Loucy (cell line): ENCODE data around the gene HTR1E.

Experiments
- H2AFZ ChIP-seq: fragments of 200-600 bp; sonication (generic); 2 replicates; pipeline ENCODE4 v1.6.0; 2016; ENCODE audit warnings: antibody characterized with exemption, mild to moderate bottlenecking, low read length, moderate library complexity
- H3F3A ChIP-seq: fragments of 200-600 bp; 2 replicates; pipeline ENCODE4 v1.6.0; 2016; ENCODE audit warnings: antibody characterized with exemption, low read depth, mild to moderate bottlenecking
- H3K27me3 ChIP-seq: fragments of 200-600 bp; sonication (generic); 2 replicates; pipeline ENCODE4 v1.6.1; 2014; ENCODE audit warnings: low read length, mild to moderate bottlenecking; ENCODE audit not compliant: insufficient read depth, poor library complexity, severe bottlenecking
- H3K36me3 ChIP-seq: fragments of 200-600 bp; sonication (generic); 2 replicates; pipeline ENCODE4 v1.6.1; 2016; ENCODE audit warnings: low read length; ENCODE audit not compliant: insufficient read depth
- H3K4me1 ChIP-seq: fragments of 200-600 bp; sonication (generic); 2 replicates; pipeline ENCODE4 v1.5.1; 2014; ENCODE audit warnings: low read length, mild to moderate bottlenecking; ENCODE audit not compliant: insufficient read depth, poor library complexity, severe bottlenecking
- H3K4me2 ChIP-seq: fragments of 200-600 bp; sonication (generic); 2 replicates; pipeline ENCODE4 v1.6.0; 2014; ENCODE audit warnings: antibody characterized with exemption, low read length, low read depth, mild to moderate bottlenecking; ENCODE audit not compliant: poor library complexity, severe bottlenecking
- H3K4me3 ChIP-seq: fragments of 200-600 bp; sonication (generic); 2 replicates; pipeline ENCODE4 v1.5.1; 2014; ENCODE audit warnings: low read length, mild to moderate bottlenecking, mixed read lengths; ENCODE audit not compliant: poor library complexity, severe bottlenecking
- H3K79me2 ChIP-seq: fragments of 200-600 bp; sonication (generic); 2 replicates; pipeline ENCODE4 v1.6.1; 2014; ENCODE audit warnings: low read length; ENCODE audit not compliant: insufficient read depth
- H3K9ac ChIP-seq: fragments of 200-600 bp; sonication (generic); 2 replicates; pipeline ENCODE4 v1.6.0; 2014; ENCODE audit warnings: mild to moderate bottlenecking, low read depth, low read length, moderate library complexity; ENCODE audit not compliant: poor library complexity, severe bottlenecking
- H3K9me2 ChIP-seq: fragments of 200-600 bp; sonication (generic); replicated peaks from 2 replicates; pipeline ENCODE4 v1.6.1; 2016; ENCODE audit warnings: low read depth, low read length, mixed read lengths
- H3K9me3 ChIP-seq: fragments of 200-600 bp; sonication (generic); 2 replicates; pipeline ENCODE4 v1.6.1; 2014; ENCODE audit warnings: mild to moderate bottlenecking, antibody characterized with exemption, low read length, low read depth; ENCODE audit not compliant: insufficient read depth
- H4K20me1 ChIP-seq: fragments of 200-600 bp; sonication (generic); 2 replicates; pipeline ENCODE4 v1.6.0; 2014; ENCODE audit warnings: antibody characterized with exemption, low read length, mild to moderate bottlenecking; ENCODE audit not compliant: insufficient read depth, poor library complexity, severe bottlenecking
- CTCF ChIP-seq: fragments of 200-600 bp; sonication (generic); conservative IDR thresholded peaks from 2 replicates; pipeline ENCODE4 v1.5.1; 2014; ENCODE audit warnings: mild to moderate bottlenecking, antibody characterized with exemption, low read length
- EZH2phosphoT487 ChIP-seq: fragments of 200-600 bp; IDR thresholded peaks from 2 replicates; pipeline ENCODE4 v1.6.1; 2018; ENCODE audit warnings: antibody characterized with exemption, mild to moderate bottlenecking, moderate library complexity, borderline replicate concordance

The HTR1E gene

GRCh38 chr6:87045521-87046075, 108.3 kb downstream of the HTR1E start:
- Histone ChIP-seq H3F3A (no peaks in the 10 kb centered on the region), H3K79me2 (no peaks in the 10 kb centered on the region), H3K4me1 (no peaks in the 10 kb centered on the region), H4K20me1 (no peaks in the 10 kb centered on the region), H3K9me2 (no peaks in the 10 kb centered on the region), H3K27me3 (no peaks in the 10 kb centered on the region), H3K36me3 (no peaks in the 10 kb centered on the region), H3K4me2 (no peak overlapping the region), H2AFZ (no peak overlapping the region), H3K9ac (no peak overlapping the region), H3K9me3 (no peaks in the 10 kb centered on the region), H3K4me3 (no peak overlapping the region)
- TF ChIP-seq CTCF (no peak), EZH2phosphoT487 (no peak)

DNA sequence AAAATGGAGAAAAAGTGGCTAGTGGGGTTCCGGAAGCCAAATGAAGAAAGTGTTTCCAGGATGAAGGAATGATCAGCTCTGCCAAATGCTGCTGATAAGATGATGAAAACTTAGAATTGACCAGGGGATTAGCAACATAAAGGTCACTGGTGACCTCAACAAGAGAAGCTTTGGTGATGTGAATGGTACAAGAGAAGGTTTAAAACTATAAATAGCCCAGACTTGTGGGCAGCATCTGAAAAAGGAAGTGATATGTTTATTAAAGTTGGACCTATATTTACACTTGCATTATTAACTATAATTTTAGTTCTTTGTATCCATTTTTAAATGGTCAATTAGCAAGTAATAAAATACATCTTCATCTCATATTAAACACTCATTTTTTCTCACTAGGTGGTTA, 112.5 kb downstream of the HTR1E start:
- Histone ChIP-seq H2AFZ (no peak overlapping the region), H3K4me1 (no peaks in the 10 kb centered on the region), H3K9ac (no peak overlapping the region), H3K4me3 (no peak overlapping the region), H3K9me3 (no peaks in the 10 kb centered on the region), H3K79me2 (no peaks in the 10 kb centered on the region), H3K27me3 (no peaks in the 10 kb centered on the region), H3K4me2 (no peak overlapping the region), H4K20me1 (no peaks in the 10 kb centered on the region), H3K36me3 (no peaks in the 10 kb centered on the region), H3F3A (no peaks in the 10 kb centered on the region), H3K9me2 (no peaks in the 10 kb centered on the region)
- TF ChIP-seq EZH2phosphoT487 (no peak), CTCF (no peak)

DNA sequence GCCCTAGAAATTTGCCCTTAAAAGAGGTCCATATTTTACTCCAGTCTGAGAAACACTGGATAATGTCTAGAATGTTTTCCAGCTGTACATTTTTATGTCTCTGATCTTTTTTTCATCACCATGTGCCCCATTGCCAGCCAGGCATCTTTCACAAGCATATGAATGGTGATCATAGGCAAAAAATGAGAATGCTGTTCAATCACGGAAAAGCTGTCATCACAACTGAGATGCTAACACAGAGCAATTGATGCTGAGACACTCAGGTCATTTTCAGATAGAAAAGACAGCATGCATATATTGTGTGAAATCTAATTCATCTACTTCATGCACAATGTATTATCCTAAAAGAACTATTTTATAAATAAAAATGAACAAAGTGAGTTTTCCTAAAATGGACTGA, 116.0 kb downstream of the HTR1E start:
- Histone ChIP-seq H3K9me2 (no peaks in the 10 kb centered on the region), H3K9me3 (no peaks in the 10 kb centered on the region), H3K4me1 (no peaks in the 10 kb centered on the region), H3K4me2 (no peak overlapping the region), H3K27me3 (no peaks in the 10 kb centered on the region), H2AFZ (no peak overlapping the region), H3F3A (no peaks in the 10 kb centered on the region), H3K4me3 (no peak overlapping the region), H3K79me2 (no peaks in the 10 kb centered on the region), H3K36me3 (no peaks in the 10 kb centered on the region), H3K9ac (no peak overlapping the region), H4K20me1 (no peaks in the 10 kb centered on the region)
- TF ChIP-seq CTCF (no peak), EZH2phosphoT487 (no peak)
